Activated CD8-positive, alpha-beta T cell treated with anti-CD3 and anti-CD28 coated beads, Interleukin-2, amount 10 ng/mL, durations not matched to agents 7 days and 5 days (primary cell): ENCODE measurements around the gene SUPT20H. TPM values are rescaled to one million over a fixed set of nuclear protein-coding genes. Genes with fewer than 3 reads are reported as not detected.
"Not testable (repeated sequence)": the region's sequence is repeated elsewhere in the genome, so short reads cannot be mapped to it uniquely, and the experiment has no call there.

Source experiments
- ATAC-seq: fragments of 150-1000 bp; cut with Tn5 transposase; one replicate; pipeline ENCODE4 v1.10.0; 2021; ENCODE audit warnings: moderate library complexity
- CTCF ChIA-PET: fragments of 350-600 bp; sonication (Branson Sonifier 250); formaldehyde crosslinking; loops from one replicate; lab custom pipeline; 2021; ENCODE audit warnings: antibody characterized with exemption; lab: Charles Lee
- POLR2A ChIA-PET: fragments of 350-600 bp; sonication (Branson Sonifier 250); formaldehyde crosslinking; loops from one replicate; lab custom pipeline; 2021; ENCODE audit warnings: antibody characterized with exemption; lab: Charles Lee
- DNase-seq: peaks from one replicate; pipeline ENCODE4 v3.0.0-alpha.2; 2020
- H3K27ac Mint-ChIP-seq: one replicate; pipeline ENCODE4 v1.8.0; 2021; ENCODE audit warnings: mild to moderate bottlenecking, mixed read lengths
- H3K27me3 Mint-ChIP-seq: one replicate; pipeline ENCODE4 v1.8.0; 2021; ENCODE audit warnings: low read depth, mixed read lengths
- H3K36me3 Mint-ChIP-seq: one replicate; pipeline ENCODE4 v1.8.0; 2021; ENCODE audit warnings: low read depth, mixed read lengths
- H3K4me1 Mint-ChIP-seq: one replicate; pipeline ENCODE4 v1.8.0; 2021; ENCODE audit warnings: low read depth, mixed read lengths
- H3K4me3 Mint-ChIP-seq: one replicate; pipeline ENCODE4 v1.8.0; 2021; ENCODE audit warnings: mild to moderate bottlenecking, mixed read lengths
- H3K9me3 Mint-ChIP-seq: one replicate; pipeline ENCODE4 v1.8.0; 2022; ENCODE audit warnings: mixed read lengths; ENCODE audit not compliant: insufficient read depth
- total RNA-seq, 2 experiments: library from RNA; stranded (reverse); gene quantifications; one replicate each; pipeline ENCODE4 v1.2.3, GENCODE V29; 2021

Gene SUPT20H
- total RNA-seq, 2 experiments from 2014 or later: 67.4 to 71.5 TPM

DNA sequence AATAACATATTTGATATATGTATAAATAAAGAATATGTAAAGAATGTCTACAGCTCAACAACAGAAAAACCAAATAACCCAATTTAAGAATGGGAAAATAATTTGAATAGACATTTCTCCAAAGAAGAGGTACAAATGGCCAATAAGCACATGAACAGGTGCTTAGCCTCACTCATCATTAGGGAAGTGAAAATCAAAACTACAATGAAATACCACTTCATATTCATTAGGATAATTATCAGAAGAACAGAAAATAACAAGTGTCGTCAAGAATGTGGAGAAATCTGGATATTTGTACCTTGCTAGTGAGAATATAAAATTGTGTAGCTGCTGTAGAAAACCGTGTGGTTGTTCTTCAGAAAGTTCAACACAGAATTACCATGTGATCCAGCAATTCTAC lies 8.4 kb upstream of the SUPT20H start:
- H3K4me3 Mint-ChIP-seq: no peak overlapping the region
- H3K9me3 Mint-ChIP-seq: no peaks in the 10 kb centered on the region
- H3K27me3 Mint-ChIP-seq: peaks cover 7% of the 10 kb centered on the region
- no peak overlapping the region for H3K27ac Mint-ChIP-seq
- DNase-seq (no peak), ATAC-seq (no peak)
- POLR2A ChIA-PET: interaction anchor here (0.6 kb wide), 1 partner anchor 11 kb away, joined by 4 read pairs; no protein-coding TSS in a partner anchor
- H3K36me3 Mint-ChIP-seq: no peaks in the 10 kb centered on the region
- H3K4me1 Mint-ChIP-seq: no peaks in the 10 kb centered on the region
- CTCF ChIA-PET: interaction anchor here (1.0 kb wide), 1 partner anchor 210 kb away, joined by 5 read pairs; no protein-coding TSS in a partner anchor

DNA sequence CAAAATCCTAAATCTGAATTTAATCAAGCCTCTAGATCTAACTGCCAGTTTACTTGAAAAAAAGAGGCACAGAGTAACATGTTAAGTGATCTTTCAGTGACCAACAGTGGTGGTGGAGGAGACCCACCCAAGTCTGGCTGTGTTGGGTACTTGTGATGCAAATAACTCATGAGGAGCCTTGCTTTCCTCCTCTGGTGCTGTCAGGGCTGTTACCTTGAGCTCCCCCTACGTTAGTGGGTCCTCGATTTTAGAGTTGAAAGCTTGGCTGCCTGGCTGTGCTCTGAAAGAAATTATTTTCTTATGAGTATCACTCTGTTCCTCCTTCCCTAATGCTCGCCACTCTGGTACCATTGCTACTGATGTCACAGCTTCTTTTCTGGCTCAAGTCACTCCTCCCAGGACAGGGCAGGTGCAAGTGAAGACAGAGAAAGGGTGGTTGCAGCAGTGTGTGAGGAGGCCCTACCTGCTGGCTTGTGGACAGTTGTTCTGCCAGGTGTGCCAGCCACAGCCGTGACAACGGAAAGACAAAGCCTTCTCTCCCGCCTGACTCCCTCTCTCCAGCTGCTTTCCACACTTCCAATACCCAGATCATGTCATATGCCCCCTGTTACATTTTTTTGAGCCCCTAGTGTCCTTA lies 6.5 kb upstream of the SUPT20H start:
- Mint-ChIP-seq H3K9me3 (no peaks in the 10 kb centered on the region), H3K4me3 (no peak overlapping the region), H3K27ac (no peak overlapping the region), H3K27me3 (peaks cover 11% of the 10 kb centered on the region), H3K4me1 (no peaks in the 10 kb centered on the region), H3K36me3 (no peaks in the 10 kb centered on the region)
- ChIA-PET CTCF (no interaction called here), POLR2A (no interaction called here)
- DNase-seq: no peak
- ATAC-seq: no peak

DNA sequence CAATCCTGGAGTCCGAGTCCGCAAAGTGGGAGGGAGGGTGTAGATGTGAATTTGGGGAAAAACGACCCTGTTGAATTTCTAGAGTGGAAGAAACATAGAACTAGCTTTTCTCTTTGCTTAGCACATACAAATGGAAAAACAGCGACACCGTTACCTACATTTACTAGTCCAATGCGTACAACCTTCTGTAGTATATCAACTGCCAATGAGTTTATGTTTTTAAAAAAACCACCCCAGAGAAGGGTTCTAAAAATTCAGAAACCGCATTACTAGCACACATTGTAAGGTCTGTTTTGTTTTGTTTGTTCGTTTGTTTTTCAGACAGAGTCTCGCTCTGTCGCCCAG lies 332 bp upstream of the SUPT20H start:
- ChIA-PET POLR2A (interaction anchor here (2.1 kb wide), 1 partner anchor 60 kb away, joined by 19 read pairs; the partner anchor contains the start of genes ALG5 and EXOSC8), CTCF (interaction anchor here (0.6 kb wide), 1 partner anchor 632 kb away, joined by 3 read pairs; no protein-coding TSS in a partner anchor)
- Mint-ChIP-seq H3K4me3 (peak overlapping the region; percentile 94), H3K27me3 (peaks cover 10% of the 10 kb centered on the region), H3K4me1 (peaks cover 34% of the 10 kb centered on the region), H3K27ac (peak overlapping the region; percentile 93), H3K9me3 (no peaks in the 10 kb centered on the region), H3K36me3 (peaks cover 25% of the 10 kb centered on the region)
- no peak for ATAC-seq
- no peak for DNase-seq

DNA sequence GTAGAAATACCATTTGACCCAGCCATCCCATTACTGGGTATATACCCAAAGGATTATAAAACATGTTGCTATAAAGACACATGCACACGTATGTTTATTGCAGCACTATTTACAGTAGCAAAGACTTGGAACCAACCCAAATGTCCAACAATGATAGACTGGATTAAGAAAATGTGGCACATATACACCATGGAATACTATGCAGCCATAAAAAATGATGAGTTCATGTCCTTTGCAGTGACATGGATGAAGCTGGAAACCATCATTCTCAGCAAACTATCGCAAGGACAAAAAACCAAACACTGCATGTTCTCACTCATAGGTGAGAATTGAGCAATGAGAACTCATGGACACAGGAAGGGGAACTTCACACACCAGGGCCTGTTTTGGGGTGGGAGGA lies 3.3 kb downstream of the SUPT20H start:
- ATAC-seq, H3K9me3 Mint-ChIP-seq, DNase-seq, H3K4me3 Mint-ChIP-seq, CTCF ChIA-PET, H3K27ac Mint-ChIP-seq, POLR2A ChIA-PET, H3K27me3 Mint-ChIP-seq: not testable (repeated sequence)
- H3K4me1 Mint-ChIP-seq: peaks cover 44% of the 10 kb centered on the region
- peaks cover 52% of the 10 kb centered on the region for H3K36me3 Mint-ChIP-seq

DNA sequence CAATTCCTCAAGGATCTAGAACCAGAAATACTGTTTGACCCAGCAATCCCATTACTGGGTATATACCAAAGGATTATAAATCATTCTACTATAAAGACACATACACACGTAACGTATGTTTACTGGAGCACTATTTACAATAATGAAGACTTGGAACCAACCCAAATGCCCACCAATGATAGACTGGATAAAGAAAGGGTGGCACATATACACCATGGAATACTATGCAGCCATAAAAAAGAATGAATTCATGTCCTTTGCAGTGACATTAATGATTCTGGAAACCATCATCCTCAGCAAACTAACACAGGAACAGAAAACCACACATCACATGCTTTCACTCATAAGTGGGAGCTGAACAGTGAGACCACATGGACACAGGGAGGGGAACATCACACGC lies 6.4 kb downstream of the SUPT20H start:
- H3K4me3 Mint-ChIP-seq, H3K27ac Mint-ChIP-seq, DNase-seq, POLR2A ChIA-PET, ATAC-seq, H3K9me3 Mint-ChIP-seq, H3K27me3 Mint-ChIP-seq, CTCF ChIA-PET: not testable (repeated sequence)
- peaks cover 25% of the 10 kb centered on the region for H3K4me1 Mint-ChIP-seq
- peaks cover 49% of the 10 kb centered on the region for H3K36me3 Mint-ChIP-seq

DNA sequence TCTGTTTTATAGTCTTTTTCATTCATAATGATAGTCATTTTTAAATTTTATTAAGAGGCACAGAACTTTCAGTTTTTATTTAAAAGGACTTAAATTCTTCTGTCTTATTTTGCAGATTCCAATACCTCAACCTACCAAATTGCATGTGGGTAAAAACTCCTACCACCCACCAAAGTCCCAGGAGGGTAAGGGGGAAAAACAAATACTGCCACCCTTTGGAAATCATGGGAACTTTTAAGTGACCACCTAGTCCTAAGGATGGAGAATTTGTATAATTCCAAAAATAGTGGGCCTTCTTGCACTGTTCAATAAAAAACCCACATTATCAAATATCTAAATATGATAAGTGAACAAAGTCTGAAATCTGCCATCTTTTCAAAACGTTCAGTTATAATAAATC lies 9.7 kb downstream of the SUPT20H start:
- H3K4me1 Mint-ChIP-seq: peaks cover 10% of the 10 kb centered on the region
- H3K36me3 Mint-ChIP-seq: peaks cover 40% of the 10 kb centered on the region
- DNase-seq (no peak), ATAC-seq (no peak)
- no peak overlapping the region for H3K27ac Mint-ChIP-seq
- H3K4me3 Mint-ChIP-seq: no peak overlapping the region
- POLR2A ChIA-PET: no interaction called here
- CTCF ChIA-PET: no interaction called here
- no peaks in the 10 kb centered on the region for H3K27me3 Mint-ChIP-seq
- H3K9me3 Mint-ChIP-seq: peaks cover 4% of the 10 kb centered on the region

DNA sequence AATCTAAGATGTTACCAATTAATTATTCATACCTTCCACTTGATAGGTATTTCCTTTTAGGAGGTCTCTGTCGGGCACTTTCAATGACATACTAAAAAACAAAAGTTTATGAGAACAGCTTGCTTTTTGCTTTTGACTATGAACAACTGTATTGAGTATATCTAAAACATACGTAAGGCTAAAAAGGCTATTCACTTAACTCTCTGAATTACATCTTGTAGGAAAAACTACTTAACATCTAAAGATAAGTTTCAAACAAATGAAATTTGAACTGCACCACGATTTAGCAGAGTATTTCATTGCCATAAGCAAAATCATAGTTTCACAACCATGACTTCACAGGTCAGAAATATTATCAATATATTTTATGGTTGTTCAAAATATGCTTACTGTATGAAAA lies 11.6 kb downstream of the SUPT20H start:
- Mint-ChIP-seq H3K4me1 (peaks cover 5% of the 10 kb centered on the region), H3K4me3 (no peak overlapping the region), H3K9me3 (no peaks in the 10 kb centered on the region), H3K27me3 (no peaks in the 10 kb centered on the region), H3K36me3 (peaks cover 31% of the 10 kb centered on the region), H3K27ac (no peak overlapping the region)
- POLR2A ChIA-PET: interaction anchor here (0.7 kb wide), 1 partner anchor 36 kb away, joined by 3 read pairs; no protein-coding TSS in a partner anchor
- no peak for ATAC-seq
- CTCF ChIA-PET: interaction anchor here (1.2 kb wide), 1 partner anchor 1969 kb away, joined by 4 read pairs; no protein-coding TSS in a partner anchor
- no peak for DNase-seq

DNA sequence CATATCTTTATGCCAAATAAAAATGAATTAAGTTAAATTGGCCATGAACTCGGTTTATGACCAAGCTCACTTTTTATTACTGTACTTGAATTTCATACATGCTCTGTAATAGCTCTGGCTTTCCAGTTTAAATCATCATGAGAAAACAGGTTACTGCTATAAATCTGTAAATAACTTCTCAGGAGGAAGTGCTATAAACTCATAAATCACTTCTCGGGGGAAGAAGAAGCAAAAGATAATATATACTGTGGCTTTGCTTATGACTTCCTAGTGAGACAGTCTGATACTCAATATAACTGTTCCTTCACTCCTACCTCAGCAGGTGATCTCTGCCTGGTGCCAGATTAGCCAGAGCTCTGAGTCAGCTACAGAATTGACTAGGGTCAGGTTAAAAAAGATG lies 12.5 kb downstream of the SUPT20H start:
- Mint-ChIP-seq H3K4me3 (no peak overlapping the region), H3K4me1 (no peaks in the 10 kb centered on the region), H3K9me3 (no peaks in the 10 kb centered on the region), H3K36me3 (peaks cover 31% of the 10 kb centered on the region), H3K27me3 (no peaks in the 10 kb centered on the region), H3K27ac (no peak overlapping the region)
- ATAC-seq (no peak), DNase-seq (no peak)
- POLR2A ChIA-PET: interaction anchor here (0.9 kb wide), 1 partner anchor 47 kb away, joined by 3 read pairs; the partner anchor contains the start of gene EXOSC8
- CTCF ChIA-PET: interaction anchor here (1.2 kb wide), 2 partner anchors 14 to 1970 kb away, joined by 3 to 4 read pairs; no protein-coding TSS in a partner anchor

DNA sequence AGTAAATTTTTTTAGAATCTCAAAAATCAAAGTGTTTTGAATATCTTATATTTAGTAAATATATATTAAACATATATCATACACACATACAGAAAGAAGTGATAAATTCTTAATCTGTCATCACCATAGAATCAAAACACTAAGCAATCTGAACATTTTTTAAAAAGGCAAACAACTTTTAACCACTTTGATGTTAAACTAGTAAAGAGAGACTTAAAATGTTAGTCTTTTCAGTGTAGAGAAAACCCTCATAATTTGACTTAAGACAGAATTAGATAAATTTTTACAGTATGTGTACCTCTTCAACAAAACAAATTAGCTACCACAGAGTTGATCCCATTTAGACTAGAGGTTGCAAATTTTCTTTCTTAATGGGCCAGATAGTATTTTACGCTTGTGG lies 13.4 kb downstream of the SUPT20H start:
- ATAC-seq (no peak), DNase-seq (no peak)
- no peak overlapping the region for H3K27ac Mint-ChIP-seq
- peaks cover 33% of the 10 kb centered on the region for H3K36me3 Mint-ChIP-seq
- no peaks in the 10 kb centered on the region for H3K9me3 Mint-ChIP-seq
- CTCF ChIA-PET: no interaction called here
- POLR2A ChIA-PET: interaction anchor here (0.9 kb wide), 1 partner anchor 46 kb away, joined by 3 read pairs; the partner anchor contains the start of gene EXOSC8
- no peak overlapping the region for H3K4me3 Mint-ChIP-seq
- H3K4me1 Mint-ChIP-seq: no peaks in the 10 kb centered on the region
- no peaks in the 10 kb centered on the region for H3K27me3 Mint-ChIP-seq

DNA sequence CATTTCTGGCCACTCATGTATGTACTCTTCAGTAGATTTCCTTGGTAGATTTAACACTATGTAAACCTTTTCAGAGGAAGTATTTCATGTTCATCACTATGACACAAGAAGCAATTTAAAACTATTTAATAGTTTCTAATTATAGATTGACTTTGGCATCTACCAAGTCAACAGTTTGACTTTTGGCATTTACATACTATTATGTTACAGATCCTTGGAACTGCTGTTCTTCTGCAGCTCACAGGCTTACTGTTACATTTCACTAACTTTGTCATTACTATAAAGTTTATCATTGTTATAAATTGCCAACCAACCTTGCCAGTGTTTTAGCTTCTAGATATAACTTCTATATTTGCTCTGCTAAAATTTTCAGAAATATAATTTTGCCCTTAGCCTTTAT lies 18.7 kb downstream of the SUPT20H start:
- Mint-ChIP-seq H3K27me3 (no peaks in the 10 kb centered on the region), H3K36me3 (peaks cover 51% of the 10 kb centered on the region), H3K27ac (no peak overlapping the region), H3K4me3 (no peak overlapping the region), H3K9me3 (no peaks in the 10 kb centered on the region), H3K4me1 (no peaks in the 10 kb centered on the region)
- ChIA-PET POLR2A (no interaction called here), CTCF (no interaction called here)
- no peak for DNase-seq
- no peak for ATAC-seq

DNA sequence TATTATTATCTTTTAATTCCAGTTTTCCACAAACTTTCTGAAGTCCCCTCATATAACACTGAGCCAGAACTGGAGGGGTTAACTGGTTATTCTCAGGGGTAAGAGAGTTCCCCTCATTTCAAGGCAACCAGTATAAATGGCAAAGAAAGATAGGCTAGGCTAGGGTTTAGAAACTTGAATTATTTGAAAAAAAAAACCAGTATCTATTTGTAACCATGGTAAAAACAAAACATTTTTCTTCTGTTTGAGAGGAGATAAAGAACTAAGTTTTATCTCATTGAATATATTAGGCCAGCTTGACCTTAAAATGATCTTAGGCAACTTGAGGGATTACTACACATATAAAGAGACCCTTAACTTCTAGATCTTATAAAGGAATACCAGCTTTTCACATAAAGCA lies 19.6 kb downstream of the SUPT20H start:
- H3K27ac Mint-ChIP-seq: no peak overlapping the region
- CTCF ChIA-PET: no interaction called here
- no peak overlapping the region for H3K4me3 Mint-ChIP-seq
- ATAC-seq (no peak), DNase-seq (no peak)
- H3K9me3 Mint-ChIP-seq: no peaks in the 10 kb centered on the region
- H3K4me1 Mint-ChIP-seq: no peaks in the 10 kb centered on the region
- peaks cover 57% of the 10 kb centered on the region for H3K36me3 Mint-ChIP-seq
- POLR2A ChIA-PET: no interaction called here
- no peaks in the 10 kb centered on the region for H3K27me3 Mint-ChIP-seq

DNA sequence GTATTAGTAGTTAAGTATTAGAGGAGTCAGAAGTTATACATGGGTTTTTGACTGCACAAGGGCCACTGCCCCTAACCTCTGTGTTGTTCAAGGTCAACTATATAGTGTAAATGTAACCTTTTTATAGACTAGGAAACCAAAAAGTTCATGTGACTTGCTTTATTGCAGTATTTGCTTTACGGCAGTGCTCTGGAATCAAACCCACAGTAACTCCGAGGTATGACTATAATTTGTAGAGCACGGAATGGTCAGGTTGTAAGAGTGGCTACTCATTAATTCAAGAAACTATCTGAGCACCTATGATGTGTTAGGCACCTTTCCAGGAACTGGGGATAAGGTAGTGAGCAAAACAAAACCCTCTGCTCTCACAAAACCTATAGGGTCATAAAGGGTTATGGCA lies 22.2 kb downstream of the SUPT20H start:
- Mint-ChIP-seq H3K4me1 (no peaks in the 10 kb centered on the region), H3K9me3 (no peaks in the 10 kb centered on the region), H3K36me3 (peaks cover 62% of the 10 kb centered on the region), H3K27ac (no peak overlapping the region), H3K4me3 (no peak overlapping the region), H3K27me3 (no peaks in the 10 kb centered on the region)
- ChIA-PET CTCF (no interaction called here), POLR2A (no interaction called here)
- ATAC-seq (no peak), DNase-seq (no peak)
